A673 (cell line): ENCODE data around the gene RPS6KA2. TPM values are rescaled to one million over a fixed set of nuclear protein-coding genes. Genes with fewer than 3 reads are reported as not detected.

Experiments used
- BruUV-seq: library from RNA; stranded (reverse); fragments of 400-500 nt; replicated peaks from 2 replicates; lab custom pipeline; 2021; lab: Mats Ljungman, UMichigan
- CTCF ChIA-PET: fragments of 300-600 bp; sonication (Branson Sonifier 250); formaldehyde crosslinking; loops from one replicate; lab custom pipeline; 2022; ENCODE audit warnings: antibody characterized with exemption; lab: Charles Lee
- POLR2A ChIA-PET: fragments of 300-600 bp; sonication (Branson Sonifier 250); formaldehyde crosslinking; loops from one replicate; lab custom pipeline; 2022; ENCODE audit warnings: antibody characterized with exemption; ENCODE audit not compliant: low non-redundant PET; lab: Charles Lee
- DNase-seq: peaks from one replicate; pipeline ENCODE4 v3.0.0-alpha.2; 2015; ENCODE audit warnings: low spot score
- H3K27ac ChIP-seq: fragments of 200-600 bp; sonication (generic); 2 replicates; pipeline ENCODE4 v1.5.1; 2016; ENCODE audit warnings: mixed run types, low read depth, mild to moderate bottlenecking, mixed read lengths, antibody characterized with exemption, low read length; ENCODE audit not compliant: poor library complexity, severe bottlenecking
- H3K27me3 ChIP-seq: fragments of 200-600 bp; sonication (generic); replicated peaks from 2 replicates; pipeline ENCODE4 v1.6.1; 2017; ENCODE audit warnings: mixed run types, low read depth, mild to moderate bottlenecking, mixed read lengths, antibody characterized with exemption, low read length; ENCODE audit not compliant: insufficient read depth, poor library complexity
- H3K36me3 ChIP-seq: fragments of 200-600 bp; sonication (generic); 2 replicates; pipeline ENCODE4 v1.6.1; 2016; ENCODE audit warnings: mixed run types, mild to moderate bottlenecking, mixed read lengths, antibody characterized with exemption, low read length; ENCODE audit not compliant: insufficient read depth, poor library complexity, severe bottlenecking
- H3K4me1 ChIP-seq: fragments of 200-600 bp; sonication (generic); 2 replicates; pipeline ENCODE4 v1.6.1; 2017; ENCODE audit warnings: mixed run types, mild to moderate bottlenecking, mixed read lengths, antibody characterized with exemption, low read length; ENCODE audit not compliant: insufficient read depth, poor library complexity, severe bottlenecking
- H3K4me3 ChIP-seq: fragments of 200-600 bp; sonication (generic); 2 replicates; pipeline ENCODE4 v1.5.1; 2016; ENCODE audit warnings: low read depth, mixed run types, mild to moderate bottlenecking, mixed read lengths, low read length; ENCODE audit not compliant: poor library complexity, severe bottlenecking
- H3K9me3 ChIP-seq: fragments of 200-600 bp; sonication (generic); 2 replicates; pipeline ENCODE4 v1.6.1; 2016; ENCODE audit warnings: mixed run types, low read depth, mild to moderate bottlenecking, mixed read lengths, antibody characterized with exemption, low read length; ENCODE audit not compliant: poor library complexity, severe bottlenecking
- CTCF ChIP-seq: fragments of 300-800, 200-600 bp; sonication (generic); conservative IDR thresholded peaks from 2 replicates; pipeline ENCODE4 v1.5.1; 2017; ENCODE audit warnings: low read depth, mild to moderate bottlenecking, antibody characterized with exemption, low read length, moderate library complexity, mixed read lengths
- EZH2 ChIP-seq: fragments of 200-600 bp; sonication (generic); IDR thresholded peaks from 2 replicates; pipeline ENCODE4 v1.6.1; 2017; ENCODE audit warnings: borderline replicate concordance, low read depth, mild to moderate bottlenecking, mixed read lengths, antibody characterized with exemption, low read length; ENCODE audit not compliant: poor library complexity, severe bottlenecking
- intact Hi-C: fragments of 100-400 bp; cut with micrococcal nuclease; formaldehyde crosslinking; loops from one replicate; pipeline ENCODE4 v1.10.0; 2022; ENCODE audit not compliant: unreplicated experiment
- total RNA-seq: library from RNA; stranded (reverse); gene quantifications from 2 replicates; pipeline ENCODE4 v1.2.3, GENCODE V29; 2021

RPS6KA2 gene
- total RNA-seq, 1 experiment from 2014 or later = 30.1 TPM

- peaks cover 10% of the 10 kb centered on the region for H3K4me1 ChIP-seq
- no peaks in the 10 kb centered on the region for H3K9me3 ChIP-seq
- intact Hi-C loops = no loop called here
- ChIA-PET CTCF (no interaction called here), POLR2A (no interaction called here)
- no peaks in the 10 kb centered on the region for H3K36me3 ChIP-seq
- H3K4me3 ChIP-seq = no peak overlapping the region
- no peak for TF ChIP-seq EZH2
- no peak for TF ChIP-seq CTCF
- no peak overlapping the region for H3K27ac ChIP-seq
- no peak for DNase-seq
- H3K27me3 ChIP-seq = no peaks in the 10 kb centered on the region
- BruUV-seq = no TSS peak
Measured at GRCh38 chr6:166575205-166575604, 51.8 kb downstream of the RPS6KA2 start.

GRCh38 chr6:166573511-166574216 lies 53.4 kb downstream of the RPS6KA2 start:
- Histone ChIP-seq H3K27me3 (no peaks in the 10 kb centered on the region), H3K27ac (no peak overlapping the region), H3K36me3 (no peaks in the 10 kb centered on the region), H3K4me1 (no peaks in the 10 kb centered on the region), H3K9me3 (no peaks in the 10 kb centered on the region), H3K4me3 (no peak overlapping the region)
- DNase-seq = no peak
- intact Hi-C loops = no loop called here
- ChIA-PET POLR2A (no interaction called here), CTCF (no interaction called here)
- no peak for TF ChIP-seq CTCF
- no peak for TF ChIP-seq EZH2
- BruUV-seq = no TSS peak

- no TSS peak for BruUV-seq
- POLR2A ChIA-PET = no interaction called here
- H3K4me1 ChIP-seq = no peaks in the 10 kb centered on the region
- H3K9me3 ChIP-seq = no peaks in the 10 kb centered on the region
- no peaks in the 10 kb centered on the region for H3K27me3 ChIP-seq
- no peak overlapping the region for H3K4me3 ChIP-seq
- TF ChIP-seq EZH2 (no peak), CTCF (no peak)
- no peaks in the 10 kb centered on the region for H3K36me3 ChIP-seq
- DNase-seq = no peak
- no peak overlapping the region for H3K27ac ChIP-seq
- CTCF ChIA-PET = no interaction called here
- intact Hi-C loops = no loop called here
Measured at GRCh38 chr6:166572370-166573261, 54.4 kb downstream of the RPS6KA2 start.
